Large intestine (tissue), 12 donors: Measurements from ENCODE around the gene SIRT6. TPM values are rescaled to one million over a fixed set of nuclear protein-coding genes. Genes with fewer than 3 reads are reported as not detected.
"Not testable (repeated sequence)": the region's sequence is repeated elsewhere in the genome, so short reads cannot be mapped to it uniquely, and the experiment has no call there.

Experiments
- DNase-seq, 2 donors: peaks; one replicate each; pipeline versions ENCODE4 v3.0.0 to v3.0.0-alpha.2; 2013
- H3K27ac ChIP-seq: one replicate; pipeline ENCODE4 v1.5.1; 2013; ENCODE audit warnings: low read length
- H3K27me3 ChIP-seq: 2 replicates; pipeline ENCODE4 v1.6.1; 2013; ENCODE audit warnings: low read length; ENCODE audit not compliant: control insufficient read depth, insufficient read depth
- H3K36me3 ChIP-seq: 2 replicates; pipeline ENCODE4 v1.6.1; 2013; ENCODE audit warnings: low read length; ENCODE audit not compliant: control insufficient read depth, insufficient read depth
- H3K4me1 ChIP-seq: one replicate; pipeline ENCODE4 v1.6.1; 2013; ENCODE audit warnings: low read length; ENCODE audit not compliant: control insufficient read depth, insufficient read depth
- H3K4me3 ChIP-seq: one replicate; pipeline ENCODE4 v1.5.1; 2013; ENCODE audit warnings: low read length
- H3K9me3 ChIP-seq: one replicate; pipeline ENCODE4 v1.6.1; 2013; ENCODE audit warnings: mild to moderate bottlenecking, low read depth, low read length, moderate library complexity; ENCODE audit not compliant: control insufficient read depth
- WGBS: methylation state at CpG from one replicate; pipeline ENCODE4 v1.1.5; 2013; ENCODE audit warnings: low lambda C conversion rate; ENCODE audit not compliant: insufficient coverage; 5-methylcytosine and 5-hydroxymethylcytosine counted together
- long read RNA-seq, 11 donors: transcript quantifications; one replicate each; lab custom pipeline, GENCODE V29; 2026
- polyA plus RNA-seq: library from polyadenylated mRNA; unstranded; fragments of 120-200 nt; gene quantifications from one replicate; pipeline ENCODE4 v1.2.1, GENCODE V29; 2013

Gene SIRT6
- 27.8 TPM for polyA plus RNA-seq
- long read RNA-seq, donor 1, partial matches to known transcripts: 0 of 5 reads
- long read RNA-seq, donor 1, other reads (novel, unspliced or antisense): 0 of 5 reads
- long read RNA-seq, donor 2, transcript SIRT6-202 (8 exons, 1,641 nt): major isoform, 6 of 10 reads
- long read RNA-seq, donor 2, partial matches to known transcripts: 0 of 10 reads
- long read RNA-seq, donor 2, other reads (novel, unspliced or antisense): 0 of 10 reads
- long read RNA-seq, donor 3: 0 reads
- long read RNA-seq, donor 4, partial matches to known transcripts: 0 of 1 reads
- long read RNA-seq, donor 4, other reads (novel, unspliced or antisense): 0 of 1 reads
- long read RNA-seq, donor 5, partial matches to known transcripts: 0 of 4 reads
- long read RNA-seq, donor 5, other reads (novel, unspliced or antisense): 0 of 4 reads
- long read RNA-seq, donor 6, partial matches to known transcripts: 0 of 7 reads
- long read RNA-seq, donor 6, other reads (novel, unspliced or antisense): 0 of 7 reads
- long read RNA-seq, donor 7: 0 reads
- long read RNA-seq, donor 8, partial matches to known transcripts: 0 of 6 reads
- long read RNA-seq, donor 8, other reads (novel, unspliced or antisense): 0 of 6 reads
- long read RNA-seq, donor 9, partial matches to known transcripts: 0 of 5 reads
- long read RNA-seq, donor 9, other reads (novel, unspliced or antisense): 0 of 5 reads
- long read RNA-seq, donor 10, transcript SIRT6-202 (8 exons, 1,641 nt): major isoform, 5 of 6 reads
- long read RNA-seq, donor 10, partial matches to known transcripts: 0 of 6 reads
- long read RNA-seq, donor 10, other reads (novel, unspliced or antisense): 0 of 6 reads
- long read RNA-seq, donor 11, partial matches to known transcripts: 0 of 3 reads
- long read RNA-seq, donor 11, other reads (novel, unspliced or antisense): 0 of 3 reads

DNA sequence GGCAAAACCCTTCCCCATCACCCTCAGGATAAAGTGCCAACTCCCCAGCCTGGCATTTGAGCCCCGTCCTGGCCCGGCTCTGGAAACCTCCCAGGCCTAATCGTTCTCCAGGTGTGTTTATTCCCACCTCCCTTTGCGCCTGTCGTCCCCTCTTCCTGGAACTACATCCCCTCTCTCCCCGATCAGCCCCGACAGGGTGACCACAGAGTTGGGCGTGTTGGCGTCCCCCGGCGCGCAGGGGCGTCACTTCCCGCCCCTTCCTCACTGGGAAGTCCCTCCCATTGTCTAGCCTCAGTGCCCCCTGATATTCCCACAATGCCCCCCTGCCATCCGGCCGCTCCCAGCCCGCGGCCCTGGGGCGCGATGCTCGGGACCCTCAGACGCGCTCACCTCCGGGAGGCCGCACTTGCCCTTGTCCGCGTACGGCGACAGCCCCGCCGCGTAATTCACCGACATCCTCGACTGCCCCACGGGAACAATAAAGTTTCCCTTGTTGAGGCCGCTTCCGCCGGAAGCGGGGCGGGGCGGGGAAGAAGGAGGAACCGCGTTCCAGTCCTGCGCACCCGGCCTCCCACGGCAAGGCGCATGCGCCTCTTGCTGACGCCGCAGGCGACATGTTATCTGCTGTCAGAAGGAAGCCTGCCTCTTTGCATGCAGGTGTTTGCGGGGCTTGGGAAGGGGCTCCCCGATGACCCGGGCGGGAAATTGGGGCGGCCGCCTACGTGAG is at the start of gene SIRT6, which contains the start of gene ANKRD24:
SIRT6 (minus strand) TSS at position 480 of the 727 bp plus-strand sequence; CDS start at position 456, 24 bp downstream.
ANKRD24 (plus strand) TSS at position 606 of the 727 bp plus-strand sequence. CDS start 3,737 bp downstream, outside the sequence.
- Histone ChIP-seq H3K27ac (peak within 1 kb of the TSS; percentile 70), H3K36me3 (peaks cover 16% of the 10 kb centered on the region), H3K27me3 (no peaks in the 10 kb centered on the region), H3K4me3 (peak within 1 kb of the TSS; percentile 99), H3K9me3 (peaks cover 2% of the 10 kb centered on the region), H3K4me1 (peaks cover 21% of the 10 kb centered on the region)
- peak; percentile 97 for DNase-seq
- no CpG with 5 or more reads among the region's 58 CpGs for WGBS

DNA sequence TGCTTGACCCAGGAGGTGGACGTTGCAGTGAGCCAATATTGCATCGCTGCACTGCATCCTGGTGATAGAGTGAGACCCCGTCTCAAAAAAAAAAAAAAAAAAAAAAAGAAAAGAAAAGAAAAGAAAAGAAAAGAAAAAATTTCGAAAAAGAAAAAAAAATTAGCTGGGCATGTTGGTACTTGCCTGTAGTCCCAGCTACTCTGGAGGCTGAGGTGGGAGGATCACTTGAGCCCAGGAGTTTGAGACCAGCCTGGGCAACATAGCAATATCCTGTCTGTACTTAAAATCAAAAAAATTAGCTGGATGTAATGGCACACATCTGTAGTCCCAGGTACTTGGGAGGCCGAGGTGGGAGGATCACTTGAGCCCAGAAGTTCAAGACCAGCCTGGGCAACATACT is 49.8 kb upstream of the SIRT6 start:
- not testable (repeated sequence) for H3K36me3 ChIP-seq, H3K4me3 ChIP-seq, DNase-seq, H3K4me1 ChIP-seq, H3K9me3 ChIP-seq, H3K27ac ChIP-seq
- 100% methylated on average over 2 of the region's 5 CpGs for WGBS
- peaks cover 10% of the 10 kb centered on the region for H3K27me3 ChIP-seq

DNA sequence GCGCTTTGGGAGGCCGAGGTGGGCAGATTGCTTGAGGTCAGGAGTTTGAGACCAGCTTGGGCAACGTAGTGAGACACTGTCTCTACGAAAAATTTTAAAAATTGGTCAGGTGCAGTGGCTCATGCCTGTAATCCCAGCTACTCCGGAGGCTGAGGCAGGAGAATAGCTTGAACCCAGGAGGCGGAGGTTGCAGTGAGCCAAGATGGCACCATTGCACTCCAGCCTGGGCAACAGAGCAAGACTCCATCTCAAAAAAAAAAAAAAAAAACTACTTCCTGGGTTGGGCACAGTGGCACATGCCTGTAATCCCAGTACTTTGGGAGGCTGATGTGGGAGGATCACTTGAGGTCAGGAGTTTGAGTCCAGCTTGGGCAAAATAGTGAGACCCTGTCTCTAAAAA is 49.2 kb upstream of the SIRT6 start:
- not testable (repeated sequence) for DNase-seq
- WGBS: no CpG with 5 or more reads among the region's 6 CpGs

DNA sequence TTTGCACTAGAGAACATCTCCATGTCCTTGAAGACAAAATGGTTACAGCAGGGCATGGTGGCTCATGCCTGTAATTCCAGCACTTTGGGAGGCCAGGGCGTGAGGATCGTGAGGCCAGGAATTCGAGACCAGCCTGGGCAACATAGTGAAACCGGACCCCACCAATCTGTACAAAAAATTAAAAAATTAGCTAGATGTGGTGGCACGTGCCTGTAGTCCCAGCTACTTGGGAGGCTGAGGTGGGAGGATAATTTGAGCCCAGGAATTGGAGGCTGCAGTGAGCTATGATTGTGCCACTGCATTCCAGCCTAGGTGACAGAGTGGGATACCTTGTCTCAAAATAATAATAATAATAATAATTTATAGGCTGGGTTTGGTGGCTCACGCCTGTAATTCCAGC is 47.9 kb upstream of the SIRT6 start:
- WGBS: 100% methylated on average over 4 of the region's 6 CpGs
- not testable (repeated sequence) for DNase-seq, H3K27me3 ChIP-seq, H3K27ac ChIP-seq, H3K4me3 ChIP-seq, H3K36me3 ChIP-seq, H3K9me3 ChIP-seq, H3K4me1 ChIP-seq

More for the DNA sequence above, 49.2 kb upstream of the SIRT6 start:
- H3K9me3 ChIP-seq, H3K36me3 ChIP-seq, H3K27ac ChIP-seq, H3K4me3 ChIP-seq, H3K4me1 ChIP-seq, H3K27me3 ChIP-seq: not testable (repeated sequence)

DNA sequence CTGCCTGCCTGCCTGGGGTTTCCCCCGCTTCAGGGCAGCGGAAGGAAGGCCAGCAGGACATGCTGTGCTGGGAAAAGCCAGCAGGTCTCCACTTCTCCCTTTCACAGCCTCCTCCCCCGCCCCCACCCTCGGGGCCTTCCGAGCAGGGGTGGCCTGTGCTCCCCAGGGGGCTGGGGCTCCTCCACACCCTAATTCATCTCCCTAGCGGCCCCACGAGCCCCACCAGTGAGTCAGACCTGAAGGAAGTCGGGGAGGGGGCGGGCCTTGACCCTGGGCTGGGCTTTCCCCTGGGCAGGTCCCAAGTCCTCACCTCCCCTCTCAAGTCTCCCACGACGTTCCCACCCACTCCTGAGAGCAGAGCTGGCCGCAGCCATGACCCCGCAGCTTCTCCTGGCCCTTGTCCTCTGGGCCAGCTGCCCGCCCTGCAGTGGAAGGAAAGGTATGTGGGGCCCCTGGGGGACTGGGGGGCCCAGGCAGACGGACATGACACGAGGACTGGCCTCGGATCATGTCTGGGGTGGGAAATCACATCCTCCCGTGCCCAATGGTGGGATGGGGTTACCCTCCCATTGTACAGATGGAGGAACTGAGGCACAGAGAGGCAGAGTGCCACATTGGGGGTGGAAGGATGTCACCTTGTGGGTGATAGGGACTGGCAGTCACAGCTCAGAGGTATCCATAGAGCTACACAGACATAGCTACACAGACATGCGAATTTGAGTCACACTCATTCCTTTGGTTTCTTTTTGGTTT is 47.0 kb upstream of the SIRT6 start, which contains the start of gene EBI3:
EBI3 (plus strand) TSS at position 345 of the 753 bp plus-strand sequence; CDS start at position 373, 28 bp downstream.
- DNase-seq: peak; percentile 63 to 73
- Histone ChIP-seq H3K4me3 (no peak within 1 kb of the TSS), H3K4me1 (peaks cover 10% of the 10 kb centered on the region), H3K36me3 (no peaks in the 10 kb centered on the region), H3K9me3 (no peaks in the 10 kb centered on the region), H3K27me3 (peaks cover 5% of the 10 kb centered on the region), H3K27ac (no peak within 1 kb of the TSS)
- no CpG with 5 or more reads among the region's 19 CpGs for WGBS

DNA sequence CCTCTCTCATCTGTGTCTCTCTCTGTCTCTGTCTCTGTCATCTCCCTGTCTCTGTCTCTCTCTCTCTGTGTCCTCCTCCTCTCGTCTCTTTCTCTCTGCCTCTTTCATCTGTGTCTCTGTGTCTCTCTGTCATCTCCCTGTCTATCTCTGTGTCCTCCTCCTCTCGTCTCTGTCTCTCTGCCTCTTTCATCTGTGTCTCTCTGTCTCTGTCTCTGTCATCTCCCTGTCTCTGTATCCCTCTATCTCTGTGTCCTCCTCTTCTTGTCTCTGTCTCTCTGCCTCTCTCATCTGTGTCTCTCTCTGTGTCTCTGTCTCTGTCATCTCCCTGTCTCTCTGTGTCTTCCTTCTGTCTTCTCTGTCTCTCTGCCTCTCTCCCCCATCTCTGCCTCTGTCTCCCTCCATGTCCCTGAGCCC is 46.4 kb upstream of the SIRT6 start:
- H3K36me3 ChIP-seq: no peaks in the 10 kb centered on the region
- H3K4me1 ChIP-seq: peaks cover 10% of the 10 kb centered on the region
- H3K9me3 ChIP-seq: no peaks in the 10 kb centered on the region
- DNase-seq: no peak
- peaks cover 5% of the 10 kb centered on the region for H3K27me3 ChIP-seq
- WGBS: 81% methylated on average over 2 of the region's 2 CpGs
- H3K4me3 ChIP-seq: no peak overlapping the region
- no peak overlapping the region for H3K27ac ChIP-seq

DNA sequence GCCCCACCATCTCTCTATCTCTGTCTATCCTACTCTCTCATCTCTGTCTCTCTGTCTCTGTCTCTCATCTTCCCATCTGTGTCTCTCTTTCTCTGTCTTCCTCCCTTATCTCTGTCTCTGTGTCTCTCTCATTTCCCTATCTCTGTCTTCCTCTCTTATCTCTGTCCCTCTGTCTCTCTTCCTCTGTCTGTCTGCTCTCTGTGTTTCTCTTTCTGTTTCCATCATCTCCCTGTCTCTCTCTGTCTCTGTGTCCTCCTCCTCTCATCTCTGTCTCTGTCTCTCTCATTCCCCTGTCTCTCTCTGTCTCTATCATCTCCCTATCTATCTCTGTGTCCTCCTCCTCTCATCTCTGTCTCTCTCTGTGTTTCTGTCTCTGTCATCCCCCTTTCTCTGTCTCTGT is 45.4 kb upstream of the SIRT6 start:
- Histone ChIP-seq H3K27ac (no peak overlapping the region), H3K4me3 (no peak overlapping the region), H3K9me3 (no peaks in the 10 kb centered on the region), H3K4me1 (peaks cover 10% of the 10 kb centered on the region), H3K27me3 (peaks cover 2% of the 10 kb centered on the region), H3K36me3 (no peaks in the 10 kb centered on the region)
- DNase-seq: no peak

DNA sequence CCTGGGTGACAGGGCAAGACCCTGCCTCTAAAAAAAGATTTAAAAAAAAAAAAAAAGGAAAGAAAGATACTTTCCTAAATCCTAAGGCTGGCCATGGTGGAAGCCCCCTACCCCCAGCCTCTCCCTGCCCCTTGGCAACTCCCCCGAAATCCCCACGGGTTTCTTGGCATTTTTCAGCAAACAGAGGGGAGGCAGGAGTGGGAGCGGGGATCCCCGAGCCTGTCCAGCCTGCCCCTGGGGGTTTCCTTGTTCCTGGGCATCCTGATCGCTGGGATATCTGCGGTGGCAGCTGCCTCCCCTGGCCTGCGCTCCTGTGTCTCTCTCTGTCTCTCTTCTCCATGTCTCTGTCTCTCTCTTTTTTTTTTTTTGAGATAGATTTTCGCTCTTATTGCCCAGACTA is 43.5 kb upstream of the SIRT6 start:
- Histone ChIP-seq H3K36me3 (no peaks in the 10 kb centered on the region), H3K27ac (no peak overlapping the region)
- 92% methylated on average over 2 of the region's 8 CpGs for WGBS

DNA sequence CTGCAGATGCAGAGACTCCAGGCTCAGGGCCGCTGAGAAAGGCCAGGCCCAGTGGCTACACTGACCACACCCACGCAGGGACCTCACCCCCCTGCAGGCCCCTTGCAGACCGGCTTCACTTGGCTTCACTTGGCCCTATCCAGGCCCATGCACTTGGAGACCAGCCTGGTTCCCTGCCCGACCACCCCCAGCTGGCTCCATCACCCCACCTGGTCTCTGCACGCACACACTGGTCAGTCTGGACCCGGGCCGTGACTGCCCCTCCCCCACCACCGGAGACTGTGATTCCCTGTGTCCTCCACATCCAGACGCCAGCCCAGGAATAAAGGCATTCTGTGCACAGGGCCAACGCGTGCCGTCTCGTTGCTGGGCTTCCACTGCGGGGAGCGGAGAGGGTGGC is 42.1 kb upstream of the SIRT6 start:
- H3K36me3 ChIP-seq: no peaks in the 10 kb centered on the region
- WGBS: no CpG with 5 or more reads among the region's 15 CpGs
- no peak for DNase-seq
- H3K27ac ChIP-seq: no peak overlapping the region
- H3K9me3 ChIP-seq: no peaks in the 10 kb centered on the region
- peaks cover 2% of the 10 kb centered on the region for H3K27me3 ChIP-seq
- no peak overlapping the region for H3K4me3 ChIP-seq
- H3K4me1 ChIP-seq: peaks cover 9% of the 10 kb centered on the region

More for the DNA sequence above, 43.5 kb upstream of the SIRT6 start:
- peaks cover 2% of the 10 kb centered on the region for H3K27me3 ChIP-seq
- H3K9me3 ChIP-seq: no peaks in the 10 kb centered on the region
- DNase-seq: no peak
- H3K4me3 ChIP-seq: no peak overlapping the region
- peaks cover 10% of the 10 kb centered on the region for H3K4me1 ChIP-seq
